DOHH2 (cell line): ENCODE measurements around the gene NUP98.

Source experiments
- CTCF ChIP-seq: fragments of 200-600 bp; sonication (generic); IDR thresholded peaks from one replicate; pipeline ENCODE4 v1.5.1; 2014; ENCODE audit warnings: antibody characterized with exemption, mild to moderate bottlenecking, low read depth, low read length; ENCODE audit not compliant: poor library complexity, severe bottlenecking
- EZH2phosphoT487 ChIP-seq: fragments of 200-600 bp; sonication (generic); IDR thresholded peaks from 2 replicates; pipeline ENCODE4 v1.6.1; 2017; ENCODE audit warnings: borderline replicate concordance, mild to moderate bottlenecking, antibody characterized with exemption, low read length, moderate library complexity, mixed read lengths

GRCh38 chr11:3684129-3684818 is 113.1 kb downstream of the NUP98 start:
- TF ChIP-seq CTCF (no peak), EZH2phosphoT487 (no peak)
